ENCODE results near the gene SYCP1. TPM values are rescaled to one million over a fixed set of nuclear protein-coding genes. Genes with fewer than 3 reads are reported as not detected.

SYCP1 gene
- total RNA-seq, 1 donor from 2014 or later: 0.17 TPM

DNA sequence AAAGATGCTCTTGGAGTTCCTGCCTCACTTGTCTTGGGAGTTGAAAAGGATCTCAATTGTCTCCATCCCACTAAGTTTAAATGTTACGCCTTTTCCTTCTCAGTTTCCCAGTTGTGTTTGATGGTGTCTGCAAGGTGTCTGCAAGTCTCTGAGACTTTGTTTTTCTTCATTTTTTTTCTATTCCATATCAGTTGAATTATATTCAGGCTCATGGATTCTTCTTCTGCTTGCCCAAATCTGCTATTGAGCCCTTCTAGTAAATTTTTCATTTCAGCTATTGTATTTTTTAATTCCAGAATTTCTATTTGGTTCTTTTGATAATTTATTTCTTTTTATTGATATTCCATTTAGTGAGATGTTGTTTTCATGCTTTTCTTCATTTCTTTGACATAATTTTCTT is 127.6 kb downstream of the SYCP1 start:
- H3K27me3 ChIP-seq (ENCODE audit: control insufficient read depth, insufficient read depth, low read length): no peaks in the 10 kb centered on the region

DNA sequence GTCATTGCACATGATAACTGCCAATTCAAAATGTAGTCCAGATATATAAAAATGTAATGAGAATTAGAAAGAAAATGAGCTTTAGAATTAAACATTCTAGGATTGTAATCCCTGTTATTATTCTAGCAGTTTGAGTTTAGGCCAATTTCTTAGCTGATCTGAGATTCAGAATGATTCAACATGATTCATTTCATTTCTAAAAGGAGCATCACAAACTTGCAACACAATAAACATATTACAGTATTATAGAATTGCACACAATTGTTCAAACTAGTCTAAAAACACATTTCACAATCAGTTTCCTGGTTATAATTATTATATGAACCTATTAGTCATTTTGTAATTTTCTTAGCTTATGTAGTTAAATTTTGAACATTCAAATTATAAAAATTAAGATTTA is 131.6 kb downstream of the SYCP1 start:
- DNase-seq (ENCODE audit: low read depth): no peak
- Histone ChIP-seq H3K27me3 (ENCODE audit: control insufficient read depth, insufficient read depth, low read length) (no peaks in the 10 kb centered on the region), H3K36me3 (ENCODE audit: control insufficient read depth, insufficient read depth, low read length) (no peaks in the 10 kb centered on the region), H3K4me3 (ENCODE audit: low read depth, low read length) (no peak overlapping the region)
- TF ChIP-seq, protein P1, sequence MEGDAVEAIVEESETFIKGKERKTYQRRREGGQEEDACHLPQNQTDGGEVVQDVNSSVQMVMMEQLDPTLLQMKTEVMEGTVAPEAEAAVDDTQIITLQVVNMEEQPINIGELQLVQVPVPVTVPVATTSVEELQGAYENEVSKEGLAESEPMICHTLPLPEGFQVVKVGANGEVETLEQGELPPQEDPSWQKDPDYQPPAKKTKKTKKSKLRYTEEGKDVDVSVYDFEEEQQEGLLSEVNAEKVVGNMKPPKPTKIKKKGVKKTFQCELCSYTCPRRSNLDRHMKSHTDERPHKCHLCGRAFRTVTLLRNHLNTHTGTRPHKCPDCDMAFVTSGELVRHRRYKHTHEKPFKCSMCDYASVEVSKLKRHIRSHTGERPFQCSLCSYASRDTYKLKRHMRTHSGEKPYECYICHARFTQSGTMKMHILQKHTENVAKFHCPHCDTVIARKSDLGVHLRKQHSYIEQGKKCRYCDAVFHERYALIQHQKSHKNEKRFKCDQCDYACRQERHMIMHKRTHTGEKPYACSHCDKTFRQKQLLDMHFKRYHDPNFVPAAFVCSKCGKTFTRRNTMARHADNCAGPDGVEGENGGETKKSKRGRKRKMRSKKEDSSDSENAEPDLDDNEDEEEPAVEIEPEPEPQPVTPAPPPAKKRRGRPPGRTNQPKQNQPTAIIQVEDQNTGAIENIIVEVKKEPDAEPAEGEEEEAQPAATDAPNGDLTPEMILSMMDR (IDR thresholded peaks at IDR 0.05; ENCODE audit: insufficient read depth, low read length, poor library complexity, severe bottlenecking): no peak

More for the DNA sequence above, 127.6 kb downstream of the SYCP1 start:
- no peak overlapping the region for H3K4me3 ChIP-seq (ENCODE audit: low read depth, low read length)
- TF ChIP-seq, protein P1 (IDR thresholded peaks at IDR 0.05; ENCODE audit: insufficient read depth, low read length, poor library complexity, severe bottlenecking): no peak
- DNase-seq (ENCODE audit: low read depth): no peak
- H3K36me3 ChIP-seq (ENCODE audit: control insufficient read depth, insufficient read depth, low read length): no peaks in the 10 kb centered on the region

DNA sequence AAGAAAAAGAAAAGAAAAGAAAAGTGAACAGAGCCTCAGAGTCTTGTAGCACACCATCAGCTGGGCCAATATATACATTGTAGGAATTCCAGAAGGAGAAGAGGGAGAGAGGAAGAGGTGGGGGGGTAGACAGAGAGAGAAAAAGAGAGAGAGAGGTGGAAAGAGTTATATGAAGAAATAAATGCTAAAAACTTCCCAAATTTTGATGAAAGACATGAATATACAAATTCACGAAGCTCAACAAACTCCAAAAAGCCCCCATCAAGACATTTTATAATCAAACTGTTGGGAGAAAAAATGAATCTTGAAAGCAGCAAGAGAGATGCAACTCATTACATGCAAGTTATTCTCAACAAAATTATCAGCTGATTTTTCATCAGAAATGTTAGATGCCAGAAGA is 133.4 kb downstream of the SYCP1 start:
- H3K4me3 ChIP-seq (ENCODE audit: low read depth, low read length): no peak overlapping the region
- no peak for DNase-seq (ENCODE audit: low read depth)
- TF ChIP-seq, protein P1 (IDR thresholded peaks at IDR 0.05; ENCODE audit: insufficient read depth, low read length, poor library complexity, severe bottlenecking): no peak
- H3K27me3 ChIP-seq (ENCODE audit: control insufficient read depth, insufficient read depth, low read length): no peaks in the 10 kb centered on the region
- H3K36me3 ChIP-seq (ENCODE audit: control insufficient read depth, insufficient read depth, low read length): no peaks in the 10 kb centered on the region

DNA sequence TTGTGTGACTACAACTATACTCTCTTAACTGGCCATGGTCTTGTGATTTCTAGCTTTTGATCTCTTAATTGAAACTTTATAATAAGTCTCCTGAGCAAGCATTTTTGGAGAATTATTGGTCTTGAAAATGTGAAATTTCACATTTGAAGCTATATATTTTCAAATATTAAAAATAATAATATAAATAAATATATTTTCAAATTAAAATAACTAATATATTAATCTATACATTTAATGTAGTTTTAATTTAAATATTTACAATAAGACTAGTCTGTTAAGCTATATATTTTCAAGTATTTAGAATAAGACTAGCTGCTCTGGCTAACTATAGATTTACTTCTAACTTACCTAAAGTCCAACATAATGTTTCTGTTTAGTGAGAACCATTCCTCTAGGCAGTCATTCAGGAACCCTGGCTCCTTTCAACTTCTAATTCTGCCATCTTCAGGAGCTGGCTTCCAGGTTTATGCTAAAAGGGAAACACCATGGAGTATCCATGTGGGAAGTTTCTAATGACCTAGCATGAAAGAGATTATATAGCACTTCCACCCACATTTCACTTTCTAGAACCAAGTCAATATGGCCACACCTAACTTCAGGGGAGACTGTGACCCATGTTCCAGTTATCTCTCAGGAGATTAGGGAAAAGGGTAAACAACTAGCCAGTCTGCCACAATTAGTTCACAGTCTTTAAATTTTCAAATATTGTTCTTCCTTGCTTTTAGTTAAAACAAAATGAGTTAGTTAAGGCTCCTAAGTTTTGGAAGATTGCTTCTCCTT is 143.0 kb downstream of the SYCP1 start:
- H3K36me3 ChIP-seq (ENCODE audit: control insufficient read depth, insufficient read depth, low read length): no peaks in the 10 kb centered on the region
- H3K27me3 ChIP-seq (ENCODE audit: control insufficient read depth, insufficient read depth, low read length): no peaks in the 10 kb centered on the region
- H3K4me3 ChIP-seq (ENCODE audit: low read depth, low read length): no peak overlapping the region
- TF ChIP-seq, protein P1 (IDR thresholded peaks at IDR 0.05; ENCODE audit: insufficient read depth, low read length, poor library complexity, severe bottlenecking): no peak
- no peak for DNase-seq (ENCODE audit: low read depth)

DNA sequence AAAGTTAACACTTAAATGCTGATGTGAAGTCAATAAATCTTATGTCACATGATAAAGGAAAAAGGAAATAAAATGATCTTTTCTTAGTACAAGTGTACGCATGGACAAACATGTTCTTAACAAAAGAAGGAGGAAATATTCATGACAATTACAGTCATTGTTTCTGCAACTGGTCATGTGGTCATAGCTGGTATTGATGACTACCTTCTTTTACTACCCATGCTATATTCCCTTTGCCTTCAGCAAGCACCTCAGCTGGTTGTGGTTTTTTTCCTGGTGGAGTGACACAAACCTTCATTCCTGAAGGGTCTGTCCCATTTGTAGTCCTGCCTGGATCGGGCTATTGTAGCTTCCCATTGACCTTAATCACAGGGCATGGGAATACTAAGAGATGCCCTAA is 151.5 kb downstream of the SYCP1 start:
- Histone ChIP-seq H3K27me3 (ENCODE audit: control insufficient read depth, insufficient read depth, low read length) (no peaks in the 10 kb centered on the region), H3K36me3 (ENCODE audit: control insufficient read depth, insufficient read depth, low read length) (no peaks in the 10 kb centered on the region), H3K4me3 (ENCODE audit: low read depth, low read length) (no peak overlapping the region)
- TF ChIP-seq, protein P1 (IDR thresholded peaks at IDR 0.05; ENCODE audit: insufficient read depth, low read length, poor library complexity, severe bottlenecking): no peak
- no peak for DNase-seq (ENCODE audit: low read depth)

DNA sequence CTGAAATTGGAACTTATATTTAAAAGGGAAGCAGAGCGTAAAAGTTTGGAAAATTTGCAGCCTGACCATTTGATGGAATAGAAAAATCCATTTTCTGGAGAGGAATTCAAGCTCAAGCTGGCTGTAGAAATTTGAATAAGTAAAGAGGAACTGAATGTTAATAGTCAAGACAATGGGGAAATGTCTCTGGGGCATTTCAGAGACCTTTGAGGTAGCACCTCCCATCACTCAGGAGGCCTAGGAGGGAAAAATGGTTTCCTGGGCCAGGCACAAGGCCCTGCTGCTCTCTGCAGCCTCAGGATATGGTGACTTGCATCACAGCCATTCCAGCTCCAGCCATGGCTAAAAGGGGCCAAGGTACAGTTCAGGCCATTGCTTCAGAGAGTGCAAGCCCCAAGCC is 157.3 kb downstream of the SYCP1 start:
- no peak overlapping the region for H3K4me3 ChIP-seq (ENCODE audit: low read depth, low read length)
- TF ChIP-seq, protein P1 (IDR thresholded peaks at IDR 0.05; ENCODE audit: insufficient read depth, low read length, poor library complexity, severe bottlenecking): no peak
- no peak for DNase-seq (ENCODE audit: low read depth)
- no peaks in the 10 kb centered on the region for H3K27me3 ChIP-seq (ENCODE audit: control insufficient read depth, insufficient read depth, low read length)
- no peaks in the 10 kb centered on the region for H3K36me3 ChIP-seq (ENCODE audit: control insufficient read depth, insufficient read depth, low read length)

Data from kidney epithelial cell (primary cell).